ENCODE results near the gene LAMA2.

LAMA2 gene

DNA sequence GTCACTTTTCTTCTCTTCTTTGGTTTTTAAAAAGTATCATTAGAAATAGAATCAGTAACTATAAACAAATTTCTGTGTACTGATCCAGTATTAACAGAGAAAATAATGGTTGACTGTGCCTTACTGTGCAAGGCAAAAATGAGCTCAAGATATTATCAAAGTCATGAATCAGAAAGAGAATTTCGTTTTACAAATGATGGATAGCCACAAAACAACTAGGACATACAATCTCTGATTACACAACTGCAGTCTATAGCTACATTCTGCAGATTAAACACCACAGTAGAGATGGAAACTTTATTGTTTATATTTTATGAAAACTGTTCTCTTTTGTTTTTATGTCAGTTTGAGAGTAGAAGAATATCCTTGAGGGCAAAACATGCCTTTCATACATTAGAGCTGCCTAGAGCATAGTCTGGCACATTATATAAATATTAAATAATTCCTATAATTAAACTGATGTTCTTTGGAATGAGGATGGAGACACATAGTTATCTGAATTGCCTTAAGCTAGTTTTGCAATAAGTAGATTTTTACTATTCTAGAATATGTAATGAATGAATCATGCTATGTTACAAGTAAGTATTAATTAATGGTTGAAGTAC lies 333.1 kb downstream of the LAMA2 start:
- DNase-seq (ENCODE audit: insufficient read length, low spot score) (no peak), FAIRE-seq (no peak)
- TF ChIP-seq, protein P1, sequence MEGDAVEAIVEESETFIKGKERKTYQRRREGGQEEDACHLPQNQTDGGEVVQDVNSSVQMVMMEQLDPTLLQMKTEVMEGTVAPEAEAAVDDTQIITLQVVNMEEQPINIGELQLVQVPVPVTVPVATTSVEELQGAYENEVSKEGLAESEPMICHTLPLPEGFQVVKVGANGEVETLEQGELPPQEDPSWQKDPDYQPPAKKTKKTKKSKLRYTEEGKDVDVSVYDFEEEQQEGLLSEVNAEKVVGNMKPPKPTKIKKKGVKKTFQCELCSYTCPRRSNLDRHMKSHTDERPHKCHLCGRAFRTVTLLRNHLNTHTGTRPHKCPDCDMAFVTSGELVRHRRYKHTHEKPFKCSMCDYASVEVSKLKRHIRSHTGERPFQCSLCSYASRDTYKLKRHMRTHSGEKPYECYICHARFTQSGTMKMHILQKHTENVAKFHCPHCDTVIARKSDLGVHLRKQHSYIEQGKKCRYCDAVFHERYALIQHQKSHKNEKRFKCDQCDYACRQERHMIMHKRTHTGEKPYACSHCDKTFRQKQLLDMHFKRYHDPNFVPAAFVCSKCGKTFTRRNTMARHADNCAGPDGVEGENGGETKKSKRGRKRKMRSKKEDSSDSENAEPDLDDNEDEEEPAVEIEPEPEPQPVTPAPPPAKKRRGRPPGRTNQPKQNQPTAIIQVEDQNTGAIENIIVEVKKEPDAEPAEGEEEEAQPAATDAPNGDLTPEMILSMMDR (IDR thresholded peaks at IDR 0.05; ENCODE audit: insufficient read depth, missing control alignments): no peak

DNA sequence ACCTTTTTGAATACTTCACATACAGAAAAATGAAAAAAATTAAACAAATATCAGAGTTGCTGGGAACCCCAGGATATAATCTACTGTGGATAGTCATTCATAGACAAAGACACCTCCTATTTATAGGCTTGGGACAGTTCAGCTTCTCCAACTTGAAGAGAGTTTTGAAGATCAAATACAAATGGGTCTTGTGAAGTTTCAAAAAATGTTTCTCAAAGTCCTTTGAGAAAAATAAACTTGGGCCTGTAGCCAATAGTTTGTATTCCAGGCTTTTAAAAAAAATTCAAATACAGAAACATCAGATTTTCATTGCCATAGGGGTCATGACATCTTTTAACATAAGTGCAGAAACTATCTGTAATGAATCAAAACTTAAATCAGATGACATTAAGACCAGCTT lies 334.8 kb downstream of the LAMA2 start:
- no peak for DNase-seq (ENCODE audit: insufficient read length, low spot score)
- TF ChIP-seq, protein P1 (IDR thresholded peaks at IDR 0.05; ENCODE audit: insufficient read depth, missing control alignments): no peak
- no peak for FAIRE-seq

DNA sequence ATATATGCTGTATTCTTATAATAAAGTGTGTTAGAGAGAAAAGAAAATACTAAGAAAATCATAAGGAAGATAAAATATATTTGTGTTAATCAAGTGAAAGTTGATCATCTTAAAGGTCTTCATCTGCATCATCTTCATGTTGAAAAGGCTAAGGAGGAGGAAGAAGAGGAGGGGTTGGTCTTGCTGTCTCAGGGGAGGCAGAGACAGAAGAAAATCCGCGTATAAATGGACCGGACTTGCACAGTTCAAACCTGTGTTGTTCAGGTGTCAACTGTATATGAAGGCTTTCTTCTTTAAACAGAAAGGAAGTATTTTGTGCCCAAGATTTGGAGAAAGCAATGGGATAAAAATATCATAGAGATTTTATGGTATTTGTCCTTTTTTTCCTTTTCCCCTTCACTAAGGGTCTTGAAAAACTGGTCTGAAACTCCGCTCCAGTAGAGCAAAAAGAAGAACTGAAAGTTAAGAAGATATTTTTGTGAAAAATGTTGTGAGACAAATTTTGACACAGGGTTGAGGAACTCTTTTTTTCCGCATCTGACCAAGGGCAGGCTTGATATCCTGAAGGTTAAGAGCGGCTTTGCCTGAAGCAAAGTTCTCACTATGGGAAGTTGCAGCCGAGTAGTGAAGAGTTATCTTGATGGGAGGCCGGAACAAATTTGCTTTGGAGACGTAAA lies 350.7 kb downstream of the LAMA2 start:
- TF ChIP-seq, protein P1 (IDR thresholded peaks at IDR 0.05; ENCODE audit: insufficient read depth, missing control alignments): no peak
- DNase-seq (ENCODE audit: insufficient read length, low spot score) (no peak), FAIRE-seq (no peak)

DNA sequence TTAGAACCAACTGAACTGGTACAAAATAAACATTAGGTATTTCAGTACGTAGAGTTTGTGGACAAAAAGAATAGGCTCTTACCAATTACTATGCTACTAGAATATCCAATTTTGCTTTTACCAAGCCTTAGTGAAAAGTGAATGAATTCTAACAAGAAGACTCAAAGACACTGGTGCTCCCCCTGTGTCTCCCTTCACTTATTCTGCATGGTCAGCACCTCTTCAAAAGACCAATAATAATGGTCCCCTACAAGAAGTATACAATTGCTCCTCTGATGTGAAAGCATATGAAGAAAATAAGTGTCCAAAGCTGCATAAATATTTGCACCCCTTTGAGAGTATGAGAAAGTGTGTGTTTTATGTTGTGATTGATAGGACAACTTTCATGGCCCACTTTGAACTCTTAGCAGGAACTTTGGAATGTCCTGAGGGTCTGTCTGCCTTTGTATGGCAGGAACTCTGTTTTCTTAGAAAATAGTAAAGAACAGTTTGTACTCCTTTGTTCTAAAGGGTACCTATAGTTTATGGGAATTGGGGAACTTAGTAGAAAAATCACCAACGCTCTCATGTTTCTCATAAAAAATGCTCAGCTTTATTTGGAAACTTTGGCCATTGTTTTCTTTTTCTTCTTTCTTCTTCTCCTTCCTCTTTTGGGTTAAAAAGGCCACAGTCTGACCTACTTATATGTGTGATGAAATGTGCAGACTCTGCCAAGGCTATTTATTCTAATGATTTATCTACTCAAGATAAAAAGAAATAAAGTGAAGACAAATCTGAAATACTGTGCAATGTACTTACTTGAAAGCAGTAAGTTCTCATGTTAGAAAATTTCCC lies 352.4 kb downstream of the LAMA2 start:
- DNase-seq (ENCODE audit: insufficient read length, low spot score): no peak
- no peak for FAIRE-seq
- TF ChIP-seq, protein P1 (IDR thresholded peaks at IDR 0.05; ENCODE audit: insufficient read depth, missing control alignments): no peak

DNA sequence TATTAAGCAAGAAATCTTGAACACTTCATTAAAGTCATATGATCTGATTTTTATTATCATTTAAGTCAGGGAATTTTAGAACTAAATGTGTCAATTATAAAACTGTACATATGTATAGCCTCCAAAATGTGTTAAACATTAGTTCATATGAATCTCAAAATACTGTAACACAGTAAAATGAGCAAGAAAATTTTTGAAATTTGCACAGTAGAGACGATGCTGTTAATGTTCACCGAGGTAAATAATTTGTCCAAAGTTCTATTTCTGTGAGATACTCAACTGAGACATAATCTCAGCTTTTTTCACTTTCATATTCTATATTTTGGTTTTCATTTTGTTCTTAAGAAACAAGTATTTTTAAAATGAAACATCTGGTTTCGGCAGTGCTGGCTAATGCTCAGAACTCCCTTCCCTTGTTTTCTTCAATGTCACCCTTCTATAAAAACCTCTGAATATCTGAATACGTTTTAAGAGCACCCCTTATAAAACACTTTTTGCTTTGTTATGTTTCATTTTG lies 353.1 kb downstream of the LAMA2 start:
- FAIRE-seq (no peak), DNase-seq (ENCODE audit: insufficient read length, low spot score) (no peak)
- TF ChIP-seq, protein P1 (IDR thresholded peaks at IDR 0.05; ENCODE audit: insufficient read depth, missing control alignments): no peak

DNA sequence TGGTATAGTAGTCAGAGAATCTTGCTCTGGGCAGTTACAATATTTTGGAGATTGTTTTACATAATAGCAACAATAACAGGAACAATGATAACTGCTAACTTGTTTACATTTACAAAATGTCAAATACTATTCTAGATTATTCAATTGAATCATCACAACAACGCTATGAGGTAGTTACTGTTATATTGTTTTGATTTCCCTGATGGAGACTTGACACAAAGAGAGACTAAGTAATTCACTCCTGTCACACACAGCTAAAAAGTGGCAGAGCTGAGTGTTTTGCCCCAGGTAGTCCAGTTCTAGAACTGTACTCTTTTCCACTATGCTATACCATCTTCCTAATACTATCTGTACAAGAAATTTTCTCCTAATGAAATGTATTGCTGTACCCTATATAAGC lies 356.1 kb downstream of the LAMA2 start:
- DNase-seq (ENCODE audit: insufficient read length, low spot score): no peak
- FAIRE-seq: no peak
- TF ChIP-seq, protein P1 (IDR thresholded peaks at IDR 0.05; ENCODE audit: insufficient read depth, missing control alignments): no peak
